ENCODE measurements around the gene LRFN4.

GRCh38 chr11:66879583-66879982 is 22.7 kb downstream of the LRFN4 start:
- TF ChIP-seq CTCF (IDR thresholded peaks at IDR 0.05) (no peak), POLR2A (IDR thresholded peaks at IDR 0.05) (no peak)

All from lower leg skin (tissue), 3 donors.